GM12874 (cell line): ENCODE results near the gene KLF16.

ENCODE experiments used
- CTCF ChIP-seq: IDR thresholded peaks from 2 replicates; pipeline ENCODE4 v1.5.1; 2011; ENCODE audit warnings: low read depth, mild to moderate bottlenecking, control low read depth, low read length, moderate library complexity; ENCODE audit not compliant: insufficient read depth

KLF16 gene

GRCh38 chr19:1853295-1854038 lies 9.9 kb downstream of the KLF16 start:
- TF ChIP-seq CTCF: peak; percentile 98

GRCh38 chr19:1852581-1853128 lies 10.7 kb downstream of the KLF16 start:
- no peak for TF ChIP-seq CTCF

GRCh38 chr19:1851654-1852580 lies 11.5 kb downstream of the KLF16 start:
- TF ChIP-seq CTCF: no peak

- peak; percentile 23; the same call in 1 of the 2 replicates for TF ChIP-seq CTCF
These were observed 12.3 kb downstream of the KLF16 start for GRCh38 chr19:1850809-1851653.

- TF ChIP-seq CTCF: no peak
These were observed 13.4 kb downstream of the KLF16 start for GRCh38 chr19:1849886-1850398.

GRCh38 chr19:1849132-1849474 lies 14.3 kb downstream of the KLF16 start:
- TF ChIP-seq CTCF: no peak
